ENCODE results near the gene TBC1D2. TPM values are rescaled to one million over a fixed set of nuclear protein-coding genes. Genes with fewer than 3 reads are reported as not detected.
A peak's percentile ranks its signal among the peaks of the same experiment; 100 is the strongest.

The TBC1D2 gene
- total and polyA plus RNA-seq, 2 of the 13 experiments (the other 11 are each of a cell fraction or from before 2014, with no cell fraction given), result 2.0 to 2.8 TPM

- no peak for TF ChIP-seq CHD4 (IDR thresholded peaks at IDR 0.05; ENCODE audit: borderline replicate concordance, low read length)
- TF ChIP-seq SP4 (CRISPR knock-in tag; IDR thresholded peaks at IDR 0.05), result peak; percentile 86
- TF ChIP-seq MXD3 (CRISPR knock-in tag; IDR thresholded peaks at IDR 0.05), result no peak; the same call in 1 of the 2 replicates
- TF ChIP-seq KDM4B (CRISPR knock-in tag; IDR thresholded peaks at IDR 0.05), result no peak
- TF ChIP-seq, protein P1, sequence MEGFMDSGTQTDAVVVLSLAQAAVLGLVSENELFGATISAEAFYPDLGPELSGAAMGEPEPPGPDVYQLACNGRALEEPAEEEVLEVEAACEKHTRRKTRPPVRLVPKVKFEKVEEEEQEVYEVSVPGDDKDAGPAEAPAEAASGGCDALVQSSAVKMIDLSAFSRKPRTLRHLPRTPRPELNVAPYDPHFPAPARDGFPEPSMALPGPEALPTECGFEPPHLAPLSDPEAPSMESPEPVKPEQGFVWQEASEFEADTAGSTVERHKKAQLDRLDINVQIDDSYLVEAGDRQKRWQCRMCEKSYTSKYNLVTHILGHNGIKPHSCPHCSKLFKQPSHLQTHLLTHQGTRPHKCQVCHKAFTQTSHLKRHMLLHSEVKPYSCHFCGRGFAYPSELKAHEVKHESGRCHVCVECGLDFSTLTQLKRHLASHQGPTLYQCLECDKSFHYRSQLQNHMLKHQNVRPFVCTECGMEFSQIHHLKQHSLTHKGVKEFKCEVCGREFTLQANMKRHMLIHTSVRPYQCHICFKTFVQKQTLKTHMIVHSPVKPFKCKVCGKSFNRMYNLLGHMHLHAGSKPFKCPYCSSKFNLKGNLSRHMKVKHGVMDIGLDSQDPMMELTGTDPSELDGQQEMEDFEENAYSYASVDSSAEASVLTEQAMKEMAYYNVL (CRISPR knock-in tag; IDR thresholded peaks at IDR 0.05; ENCODE audit: borderline replicate concordance), result peak; percentile 80; the same call in 1 of the 2 replicates
- TF ChIP-seq ZNF724P (CRISPR knock-in tag; IDR thresholded peaks at IDR 0.05; ENCODE audit: borderline replicate concordance), result 0 out of 2 replicates have a peak, but pooled peaks have one; percentile 44
- peak; percentile 51; the same call in 1 of the 2 replicates for TF ChIP-seq ZNF225 (CRISPR knock-in tag; IDR thresholded peaks at IDR 0.05)
- TF ChIP-seq KDM5A (IDR thresholded peaks at IDR 0.05; ENCODE audit: borderline replicate concordance, low read length), result no peak; the same call in 1 of the 2 replicates
- no peak for TF ChIP-seq NONO (IDR thresholded peaks at IDR 0.05)
- peak; percentile 50 for TF ChIP-seq NONO (CRISPR knock-in tag; conservative IDR thresholded peaks at IDR 0.05)
- TF ChIP-seq ZNF678 (CRISPR knock-in tag; IDR thresholded peaks at IDR 0.05), result no peak
- peak; percentile 93 for TF ChIP-seq ZNF574 (CRISPR knock-in tag; IDR thresholded peaks at IDR 0.05)
- TF ChIP-seq ZNF83 (CRISPR knock-in tag; IDR thresholded peaks at IDR 0.05; ENCODE audit: borderline replicate concordance), result 0 out of 2 replicates have a peak, but pooled peaks have one; percentile 34
- TF ChIP-seq, protein P2, sequence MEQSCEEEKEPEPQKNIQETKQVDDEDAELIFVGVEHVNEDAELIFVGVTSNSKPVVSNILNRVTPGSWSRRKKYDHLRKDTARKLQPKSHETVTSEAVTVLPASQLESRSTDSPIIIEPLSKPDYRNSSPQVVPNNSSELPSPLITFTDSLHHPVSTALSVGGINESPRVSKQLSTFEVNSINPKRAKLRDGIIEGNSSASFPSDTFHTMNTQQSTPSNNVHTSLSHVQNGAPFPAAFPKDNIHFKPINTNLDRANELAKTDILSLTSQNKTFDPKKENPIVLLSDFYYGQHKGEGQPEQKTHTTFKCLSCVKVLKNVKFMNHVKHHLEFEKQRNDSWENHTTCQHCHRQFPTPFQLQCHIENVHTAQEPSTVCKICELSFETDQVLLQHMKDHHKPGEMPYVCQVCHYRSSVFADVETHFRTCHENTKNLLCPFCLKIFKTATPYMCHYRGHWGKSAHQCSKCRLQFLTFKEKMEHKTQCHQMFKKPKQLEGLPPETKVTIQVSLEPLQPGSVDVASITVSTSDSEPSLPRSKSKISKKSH (CRISPR knock-in tag; IDR thresholded peaks at IDR 0.05; ENCODE audit: borderline replicate concordance), result no peak
- TF ChIP-seq, protein P3, sequence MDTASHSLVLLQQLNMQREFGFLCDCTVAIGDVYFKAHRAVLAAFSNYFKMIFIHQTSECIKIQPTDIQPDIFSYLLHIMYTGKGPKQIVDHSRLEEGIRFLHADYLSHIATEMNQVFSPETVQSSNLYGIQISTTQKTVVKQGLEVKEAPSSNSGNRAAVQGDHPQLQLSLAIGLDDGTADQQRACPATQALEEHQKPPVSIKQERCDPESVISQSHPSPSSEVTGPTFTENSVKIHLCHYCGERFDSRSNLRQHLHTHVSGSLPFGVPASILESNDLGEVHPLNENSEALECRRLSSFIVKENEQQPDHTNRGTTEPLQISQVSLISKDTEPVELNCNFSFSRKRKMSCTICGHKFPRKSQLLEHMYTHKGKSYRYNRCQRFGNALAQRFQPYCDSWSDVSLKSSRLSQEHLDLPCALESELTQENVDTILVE (CRISPR knock-in tag; IDR thresholded peaks at IDR 0.05), result peak; percentile 83
- TF ChIP-seq, protein P4, sequence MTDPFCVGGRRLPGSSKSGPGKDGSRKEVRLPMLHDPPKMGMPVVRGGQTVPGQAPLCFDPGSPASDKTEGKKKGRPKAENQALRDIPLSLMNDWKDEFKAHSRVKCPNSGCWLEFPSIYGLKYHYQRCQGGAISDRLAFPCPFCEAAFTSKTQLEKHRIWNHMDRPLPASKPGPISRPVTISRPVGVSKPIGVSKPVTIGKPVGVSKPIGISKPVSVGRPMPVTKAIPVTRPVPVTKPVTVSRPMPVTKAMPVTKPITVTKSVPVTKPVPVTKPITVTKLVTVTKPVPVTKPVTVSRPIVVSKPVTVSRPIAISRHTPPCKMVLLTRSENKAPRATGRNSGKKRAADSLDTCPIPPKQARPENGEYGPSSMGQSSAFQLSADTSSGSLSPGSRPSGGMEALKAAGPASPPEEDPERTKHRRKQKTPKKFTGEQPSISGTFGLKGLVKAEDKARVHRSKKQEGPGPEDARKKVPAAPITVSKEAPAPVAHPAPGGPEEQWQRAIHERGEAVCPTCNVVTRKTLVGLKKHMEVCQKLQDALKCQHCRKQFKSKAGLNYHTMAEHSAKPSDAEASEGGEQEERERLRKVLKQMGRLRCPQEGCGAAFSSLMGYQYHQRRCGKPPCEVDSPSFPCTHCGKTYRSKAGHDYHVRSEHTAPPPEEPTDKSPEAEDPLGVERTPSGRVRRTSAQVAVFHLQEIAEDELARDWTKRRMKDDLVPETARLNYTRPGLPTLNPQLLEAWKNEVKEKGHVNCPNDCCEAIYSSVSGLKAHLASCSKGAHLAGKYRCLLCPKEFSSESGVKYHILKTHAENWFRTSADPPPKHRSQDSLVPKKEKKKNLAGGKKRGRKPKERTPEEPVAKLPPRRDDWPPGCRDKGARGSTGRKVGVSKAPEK (CRISPR knock-in tag; IDR thresholded peaks at IDR 0.05; ENCODE audit: borderline replicate concordance), result no peak
- no peak for TF ChIP-seq PTBP1 (IDR thresholded peaks at IDR 0.05; ENCODE audit: low read depth, low read length, poor library complexity, severe bottlenecking)
Measured at GRCh38 chr9:98255578-98256296, at the start of gene TBC1D2 (continued).

All from HepG2 (cell line).